ENCODE results near the gene ELOVL7.

Gene ELOVL7

DNA sequence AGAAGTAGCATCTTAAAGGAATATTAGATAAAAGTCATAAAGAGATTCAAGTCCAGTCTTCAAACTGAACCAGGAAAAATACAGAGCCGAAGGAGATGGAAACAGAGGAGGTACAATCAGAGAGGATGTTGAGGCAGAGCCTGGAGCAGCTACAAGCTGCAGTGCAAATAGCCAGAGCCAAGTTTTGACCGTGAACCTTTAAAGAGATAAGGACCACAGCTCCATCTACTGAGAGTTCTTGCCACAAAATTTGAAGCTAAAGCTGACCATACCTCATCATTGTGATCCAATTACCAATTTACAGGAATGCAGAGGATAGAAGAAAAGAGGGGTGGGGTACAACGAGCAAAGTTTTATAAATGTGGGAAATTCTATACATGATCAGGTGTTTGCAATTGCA, 133.7 kb downstream of the ELOVL7 start:
- no peak for DNase-seq

DNA sequence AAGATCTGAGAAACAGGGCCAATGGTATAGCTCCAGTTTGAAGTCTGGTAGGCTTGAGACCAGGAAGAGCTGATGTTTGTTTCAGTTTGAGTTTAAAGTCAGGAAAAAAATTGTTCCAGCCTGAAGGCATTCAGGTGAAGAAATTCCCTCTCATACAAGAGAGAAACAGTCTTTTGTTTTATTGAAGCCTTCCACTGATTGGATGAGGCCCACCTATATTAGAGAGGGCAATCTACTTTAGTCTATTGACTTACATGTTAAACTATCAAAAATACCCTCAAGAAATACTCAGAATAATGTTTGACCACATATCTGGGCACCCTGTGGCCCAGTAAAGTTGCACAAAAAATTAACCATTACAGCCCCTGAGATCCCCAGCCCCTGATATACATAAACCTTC, 138.9 kb downstream of the ELOVL7 start:
- no peak for DNase-seq

- DNase-seq: no peak
Observed at GRCh38 chr5:60703944-60704343, 140.1 kb downstream of the ELOVL7 start.

Measured in activated CD4-positive, alpha-beta T cell treated with anti-CD3 and anti-CD28 coated beads, Interleukin-2, amount 50 U/mL, for 48 hours (primary cell).